ENCODE data around the gene TBC1D9. TPM values are rescaled to one million over a fixed set of nuclear protein-coding genes. Genes with fewer than 3 reads are reported as not detected.

The TBC1D9 gene
- polyA plus RNA-seq, 1 experiment = 22.0 TPM

DNA sequence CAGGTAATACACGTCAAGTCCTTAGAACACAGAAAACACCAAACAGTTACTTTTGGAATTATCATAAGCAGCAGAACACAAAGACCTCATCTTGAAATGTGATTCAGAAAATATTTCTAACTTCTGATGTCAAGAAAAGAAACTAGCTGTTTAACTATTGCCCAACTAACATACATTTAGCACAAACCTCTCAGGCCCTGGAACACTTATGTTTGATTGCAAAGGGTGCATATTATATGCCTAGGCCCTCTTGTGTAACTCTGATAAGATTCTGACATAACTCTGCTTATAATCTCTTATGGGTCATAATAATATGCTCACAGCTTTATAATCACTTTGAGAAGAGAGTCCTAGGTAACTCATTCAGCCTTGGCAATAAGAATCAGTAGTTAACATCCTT, 62.6 kb downstream of the TBC1D9 start:
- CTCF ChIA-PET = no interaction called here
- H3K9me3 ChIP-seq (ENCODE audit: control insufficient read depth, insufficient read depth, low read length) = no peaks in the 10 kb centered on the region
- TF ChIP-seq, protein P1, sequence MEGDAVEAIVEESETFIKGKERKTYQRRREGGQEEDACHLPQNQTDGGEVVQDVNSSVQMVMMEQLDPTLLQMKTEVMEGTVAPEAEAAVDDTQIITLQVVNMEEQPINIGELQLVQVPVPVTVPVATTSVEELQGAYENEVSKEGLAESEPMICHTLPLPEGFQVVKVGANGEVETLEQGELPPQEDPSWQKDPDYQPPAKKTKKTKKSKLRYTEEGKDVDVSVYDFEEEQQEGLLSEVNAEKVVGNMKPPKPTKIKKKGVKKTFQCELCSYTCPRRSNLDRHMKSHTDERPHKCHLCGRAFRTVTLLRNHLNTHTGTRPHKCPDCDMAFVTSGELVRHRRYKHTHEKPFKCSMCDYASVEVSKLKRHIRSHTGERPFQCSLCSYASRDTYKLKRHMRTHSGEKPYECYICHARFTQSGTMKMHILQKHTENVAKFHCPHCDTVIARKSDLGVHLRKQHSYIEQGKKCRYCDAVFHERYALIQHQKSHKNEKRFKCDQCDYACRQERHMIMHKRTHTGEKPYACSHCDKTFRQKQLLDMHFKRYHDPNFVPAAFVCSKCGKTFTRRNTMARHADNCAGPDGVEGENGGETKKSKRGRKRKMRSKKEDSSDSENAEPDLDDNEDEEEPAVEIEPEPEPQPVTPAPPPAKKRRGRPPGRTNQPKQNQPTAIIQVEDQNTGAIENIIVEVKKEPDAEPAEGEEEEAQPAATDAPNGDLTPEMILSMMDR (IDR thresholded peaks at IDR 0.05; ENCODE audit: low read depth, low read length) = no peak
- no peak for DNase-seq (ENCODE audit: low read depth, low spot score)
- H3K4me3 ChIP-seq (ENCODE audit: low read depth, low read length) = no peak overlapping the region
- POLR2A ChIA-PET = no interaction called here
- no peak overlapping the region for H3K27ac ChIP-seq (ENCODE audit: low read depth, low read length)
- no peaks in the 10 kb centered on the region for H3K27me3 ChIP-seq (ENCODE audit: control insufficient read depth, insufficient read depth, low read length)

DNA sequence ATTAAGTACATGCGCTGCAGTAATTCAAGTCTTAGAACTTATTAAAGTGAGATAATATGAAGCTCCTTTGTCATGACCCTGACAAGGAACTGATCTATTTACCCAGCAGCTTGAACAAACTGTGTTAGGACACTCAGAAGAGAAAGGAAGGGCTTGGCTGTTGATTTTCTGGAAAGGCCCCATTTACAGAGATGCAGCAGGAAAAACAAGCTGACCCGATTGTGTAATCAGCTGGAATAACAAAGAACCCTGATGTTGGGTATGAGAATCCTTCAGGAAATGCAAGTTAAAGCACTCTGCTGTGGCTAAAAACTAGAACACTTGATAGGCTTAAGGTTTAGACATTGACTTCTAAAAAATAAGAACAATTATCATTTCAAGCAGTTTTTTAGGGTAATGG, 64.8 kb downstream of the TBC1D9 start:
- H3K27me3 ChIP-seq (ENCODE audit: control insufficient read depth, insufficient read depth, low read length) = no peaks in the 10 kb centered on the region
- peak; percentile 21 for DNase-seq (ENCODE audit: low read depth, low spot score)
- ChIA-PET CTCF (interaction anchor here (1.0 kb wide), 1 partner anchor 993 kb away, joined by 3 read pairs; no protein-coding TSS in a partner anchor), POLR2A (no interaction called here)
- TF ChIP-seq, protein P1 (IDR thresholded peaks at IDR 0.05; ENCODE audit: low read depth, low read length) = no peak
- no peak overlapping the region for H3K4me3 ChIP-seq (ENCODE audit: low read depth, low read length)
- no peak overlapping the region for H3K27ac ChIP-seq (ENCODE audit: low read depth, low read length)
- H3K9me3 ChIP-seq (ENCODE audit: control insufficient read depth, insufficient read depth, low read length) = no peaks in the 10 kb centered on the region

DNA sequence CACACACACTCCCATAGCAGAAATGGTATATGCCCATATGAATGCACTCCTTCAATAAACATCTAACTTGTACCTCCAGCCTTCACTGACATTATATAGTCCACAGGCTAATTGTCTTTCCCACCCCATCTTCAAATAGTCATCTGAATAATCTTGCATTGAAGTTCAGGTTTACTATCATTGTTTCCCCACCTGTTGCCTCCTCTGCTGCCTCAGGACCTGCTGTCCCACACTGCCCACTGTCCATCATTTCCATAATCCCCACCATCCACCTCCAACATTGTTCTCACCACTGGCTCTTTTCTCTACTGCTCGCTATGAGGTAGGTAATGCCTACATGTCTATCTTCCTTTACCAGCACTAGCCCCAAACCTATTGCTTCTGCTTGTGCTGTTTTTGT, 66.1 kb downstream of the TBC1D9 start:
- no peak overlapping the region for H3K27ac ChIP-seq (ENCODE audit: low read depth, low read length)
- ChIA-PET POLR2A (no interaction called here), CTCF (no interaction called here)
- H3K4me3 ChIP-seq (ENCODE audit: low read depth, low read length) = no peak overlapping the region
- H3K27me3 ChIP-seq (ENCODE audit: control insufficient read depth, insufficient read depth, low read length) = no peaks in the 10 kb centered on the region
- TF ChIP-seq, protein P1 (IDR thresholded peaks at IDR 0.05; ENCODE audit: low read depth, low read length) = no peak
- H3K9me3 ChIP-seq (ENCODE audit: control insufficient read depth, insufficient read depth, low read length) = no peaks in the 10 kb centered on the region
- no peak for DNase-seq (ENCODE audit: low read depth, low spot score)

- DNase-seq (ENCODE audit: low read depth, low spot score) = no peak
- ChIA-PET CTCF (no interaction called here), POLR2A (no interaction called here)
- Histone ChIP-seq H3K27me3 (ENCODE audit: control insufficient read depth, insufficient read depth, low read length) (no peaks in the 10 kb centered on the region), H3K9me3 (ENCODE audit: control insufficient read depth, insufficient read depth, low read length) (no peaks in the 10 kb centered on the region), H3K27ac (ENCODE audit: low read depth, low read length) (no peak overlapping the region), H3K4me3 (ENCODE audit: low read depth, low read length) (no peak overlapping the region)
- TF ChIP-seq, protein P1 (IDR thresholded peaks at IDR 0.05; ENCODE audit: low read depth, low read length) = no peak
These were observed 66.6 kb downstream of the TBC1D9 start for GRCh38 chr4:140689623-140690022.

- ChIA-PET POLR2A (no interaction called here), CTCF (interaction anchor here (0.6 kb wide), 1 partner anchor 81 kb away, joined by 3 read pairs; no protein-coding TSS in a partner anchor)
- no peak overlapping the region for H3K27ac ChIP-seq (ENCODE audit: low read depth, low read length)
- TF ChIP-seq, protein P1 (IDR thresholded peaks at IDR 0.05; ENCODE audit: low read depth, low read length) = no peak
- no peak for DNase-seq (ENCODE audit: low read depth, low spot score)
- H3K9me3 ChIP-seq (ENCODE audit: control insufficient read depth, insufficient read depth, low read length) = no peaks in the 10 kb centered on the region
- H3K27me3 ChIP-seq (ENCODE audit: control insufficient read depth, insufficient read depth, low read length) = no peaks in the 10 kb centered on the region
- H3K4me3 ChIP-seq (ENCODE audit: low read depth, low read length) = no peak overlapping the region
These were observed 67.2 kb downstream of the TBC1D9 start for GRCh38 chr4:140688711-140689598.
